NCI-H187 (cell line): ENCODE results near the gene PPP2R2C.

Source experiments
- DNase-seq, 2 experiments: peaks; one replicate each; lab custom pipeline; 2025; lab: John Stamatoyannopoulos, UW

PPP2R2C gene

DNA sequence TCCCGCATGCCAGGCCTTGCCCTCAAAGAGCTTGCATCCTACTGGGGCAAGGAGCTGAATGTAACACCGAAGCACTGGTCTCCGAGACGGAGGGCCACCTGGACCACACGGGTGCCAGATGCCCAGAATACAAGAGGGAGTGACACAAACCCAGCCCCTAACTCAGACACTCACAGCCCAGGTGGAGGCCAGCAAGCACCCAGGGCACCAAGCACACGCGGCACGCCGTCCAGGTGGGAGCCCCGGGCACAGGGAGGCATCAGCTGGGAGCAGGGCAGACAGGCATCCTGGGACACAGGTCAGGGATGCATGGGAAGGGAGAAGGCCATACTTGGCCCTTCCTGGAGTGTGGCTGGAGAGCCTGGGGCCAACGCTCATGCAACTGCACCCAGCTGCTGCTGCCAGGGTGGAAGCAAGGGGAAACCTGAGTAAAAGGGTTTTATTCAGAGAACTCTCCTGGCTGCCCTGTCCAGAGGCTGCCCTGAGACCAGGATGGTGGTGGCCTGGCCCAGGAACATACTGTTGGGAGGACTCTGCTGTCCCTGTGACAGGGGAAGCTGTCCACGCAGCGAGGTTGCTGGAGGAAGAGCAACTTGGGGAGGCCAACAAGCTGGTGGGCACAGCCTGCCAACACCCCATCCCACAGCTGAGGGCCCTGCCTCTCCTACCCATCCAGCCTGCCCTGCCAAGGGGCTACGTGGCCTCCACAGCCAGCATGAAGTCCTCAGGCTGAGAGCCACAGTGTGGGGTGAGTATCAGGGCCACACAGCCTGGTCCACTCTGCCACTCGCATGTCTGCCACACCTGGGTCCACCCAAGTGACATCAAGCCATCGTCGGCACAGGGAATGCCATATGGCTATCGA lies 22.2 kb upstream of the PPP2R2C start:
- no peak for DNase-seq

GRCh38 chr4:6493658-6494304 lies 21.4 kb upstream of the PPP2R2C start:
- no peak for DNase-seq

DNA sequence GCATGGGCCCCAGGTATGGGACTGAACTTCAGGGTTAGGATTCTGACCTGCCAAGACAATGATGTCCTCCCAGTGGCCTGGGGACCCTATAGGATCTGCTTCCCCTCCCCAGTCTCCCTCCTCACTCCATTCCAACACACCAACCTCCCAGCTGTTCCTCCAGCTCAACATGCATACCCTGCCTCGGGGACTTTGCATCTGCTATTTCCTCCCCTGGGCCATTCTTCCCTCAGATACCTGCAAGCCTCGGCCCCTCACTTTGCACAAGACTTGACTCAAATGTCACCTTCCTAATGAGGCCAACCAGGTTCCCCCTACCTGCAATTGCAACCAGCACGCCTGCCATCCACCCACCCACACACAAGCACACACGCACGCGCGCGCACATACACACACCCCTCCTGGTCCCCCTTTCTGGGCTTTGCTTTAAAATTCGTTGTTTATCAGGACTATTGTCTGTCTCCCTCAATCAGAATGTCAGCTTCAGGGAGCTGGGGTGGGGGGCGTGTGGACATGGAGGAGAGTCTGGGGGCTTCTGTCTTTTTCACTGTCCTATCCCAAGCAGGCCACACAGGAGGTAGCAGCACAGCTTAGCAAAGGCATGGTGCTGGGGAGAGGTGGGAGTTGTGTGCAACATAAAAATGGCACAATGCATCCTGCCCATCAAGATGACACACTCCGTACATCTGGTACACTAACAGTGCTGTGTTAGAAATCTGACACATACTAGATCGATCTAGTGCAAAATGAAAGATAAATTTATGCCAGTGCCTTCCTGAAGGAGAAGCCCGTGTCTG lies 20.6 kb upstream of the PPP2R2C start:
- DNase-seq: no peak

- no peak for DNase-seq
These were observed 19.7 kb upstream of the PPP2R2C start for GRCh38 chr4:6492027-6492590.

DNA sequence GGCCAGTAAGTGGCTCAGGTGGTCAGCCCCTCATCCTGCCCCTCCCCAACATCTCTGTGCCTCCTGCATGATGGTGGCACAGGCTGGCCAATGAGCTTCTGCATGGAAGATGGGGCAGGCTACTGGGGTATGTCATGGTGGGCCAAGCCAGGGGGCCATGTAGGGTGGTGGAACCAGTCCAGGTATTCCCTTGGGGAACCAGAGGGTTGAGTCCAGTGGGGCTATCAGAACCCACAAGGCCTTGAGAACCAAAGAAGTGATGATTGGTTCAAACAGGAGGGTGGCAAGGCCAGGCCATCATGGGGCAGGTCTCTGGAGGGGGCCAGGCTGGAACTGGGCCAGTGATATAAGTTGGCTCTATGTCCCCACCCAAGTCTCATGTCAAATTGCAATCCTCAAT lies 18.8 kb upstream of the PPP2R2C start:
- no peak for DNase-seq

GRCh38 chr4:6489927-6490326 lies 17.5 kb upstream of the PPP2R2C start:
- no peak for DNase-seq

- no peak for DNase-seq
These were observed 15.1 kb upstream of the PPP2R2C start for GRCh38 chr4:6487466-6487865.

- no peak for DNase-seq
These were observed 8.2 kb upstream of the PPP2R2C start for GRCh38 chr4:6480534-6481088.

- no peak for DNase-seq
These were observed 6.3 kb upstream of the PPP2R2C start for GRCh38 chr4:6478546-6479220.

DNA sequence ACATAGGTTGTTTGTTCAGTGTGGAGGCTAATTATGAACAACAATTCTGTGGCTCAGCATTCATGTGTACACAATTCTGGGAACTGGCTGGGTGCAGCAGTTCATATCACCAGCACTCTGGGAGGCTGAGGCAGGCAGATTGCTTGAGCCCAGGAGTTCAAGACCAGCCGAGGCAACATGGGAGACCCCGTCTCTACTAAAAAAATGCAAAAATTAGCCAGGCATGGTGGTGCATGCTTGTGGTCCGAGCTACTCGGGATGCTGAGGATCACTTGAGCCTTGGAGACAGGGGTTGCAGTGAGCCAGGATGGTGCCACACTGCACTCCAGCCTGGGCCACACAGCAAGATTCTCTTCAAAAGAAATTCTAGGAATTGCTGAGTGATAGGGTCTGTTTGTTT lies 4.5 kb upstream of the PPP2R2C start:
- DNase-seq: no peak

DNA sequence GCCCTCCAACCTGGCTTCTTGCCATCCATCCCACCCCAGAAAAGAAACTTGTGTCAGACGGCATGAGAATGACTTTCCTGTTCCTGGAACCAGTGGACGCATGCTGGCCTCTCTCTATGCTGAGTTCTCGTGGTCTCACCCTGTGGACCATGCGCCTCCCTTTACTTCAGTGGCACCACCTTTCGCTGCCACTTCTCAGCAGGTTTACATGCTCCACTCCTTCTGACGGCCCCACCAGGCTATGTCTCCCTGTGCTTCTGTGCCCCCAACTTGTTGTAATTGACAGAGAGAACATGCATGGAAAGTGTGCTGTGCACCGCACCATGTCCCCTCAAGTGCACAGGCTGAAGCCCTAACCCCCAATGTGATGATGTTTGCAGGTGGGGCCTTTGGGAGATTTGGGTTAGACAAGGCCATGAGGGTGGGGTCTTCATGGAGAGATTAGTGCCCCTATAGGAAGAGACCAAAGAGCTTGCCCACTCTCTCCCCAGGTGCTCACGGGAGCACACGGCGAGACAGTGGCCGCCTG lies 3.1 kb upstream of the PPP2R2C start:
- no peak for DNase-seq

- no peak for DNase-seq
These were observed 2.5 kb upstream of the PPP2R2C start for GRCh38 chr4:6474705-6475457.

- no peak for DNase-seq
These were observed 1.7 kb upstream of the PPP2R2C start for GRCh38 chr4:6474053-6474568.

DNA sequence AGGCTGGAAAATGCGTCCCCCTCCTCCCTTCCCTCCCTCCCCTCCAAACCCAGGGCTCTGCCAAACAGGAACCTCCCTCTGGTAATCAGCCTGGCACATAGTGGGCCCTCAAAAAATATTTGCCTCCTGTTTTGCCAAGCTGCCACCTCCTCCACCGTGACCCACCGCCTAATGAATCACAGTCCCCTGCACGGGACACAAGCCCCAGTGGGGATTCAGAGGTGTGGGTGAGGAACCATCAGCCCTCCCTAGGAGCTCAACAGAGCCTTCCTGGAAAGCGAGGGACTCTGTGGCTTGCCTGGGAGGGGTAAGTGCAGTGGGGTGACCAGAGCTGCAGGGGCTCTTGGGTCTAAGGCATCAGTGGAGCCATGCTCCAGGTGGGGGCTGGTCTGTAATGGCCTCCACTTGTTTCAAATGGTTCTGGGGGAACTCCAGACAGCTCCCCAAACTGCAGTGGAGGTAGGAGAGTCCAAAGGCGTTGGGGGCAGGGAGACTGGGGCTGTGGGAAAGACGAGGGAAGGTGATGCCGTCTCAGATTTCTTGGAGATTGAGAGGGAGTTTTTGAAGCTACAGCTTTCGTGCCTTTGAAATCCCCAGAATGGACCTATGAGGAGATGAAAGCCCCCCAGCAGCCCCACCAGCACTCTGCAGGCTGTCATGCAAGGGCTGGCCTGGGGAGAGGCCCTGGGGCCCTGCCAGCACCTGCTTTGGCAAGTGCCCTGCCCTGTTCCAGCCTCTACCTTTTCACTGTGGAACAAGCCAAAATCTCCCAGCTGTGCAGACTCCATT lies 1.0 kb upstream of the PPP2R2C start:
- no peak for DNase-seq

- DNase-seq: no peak
These were observed 417 bp downstream of the PPP2R2C start for GRCh38 chr4:6472008-6472386.

DNA sequence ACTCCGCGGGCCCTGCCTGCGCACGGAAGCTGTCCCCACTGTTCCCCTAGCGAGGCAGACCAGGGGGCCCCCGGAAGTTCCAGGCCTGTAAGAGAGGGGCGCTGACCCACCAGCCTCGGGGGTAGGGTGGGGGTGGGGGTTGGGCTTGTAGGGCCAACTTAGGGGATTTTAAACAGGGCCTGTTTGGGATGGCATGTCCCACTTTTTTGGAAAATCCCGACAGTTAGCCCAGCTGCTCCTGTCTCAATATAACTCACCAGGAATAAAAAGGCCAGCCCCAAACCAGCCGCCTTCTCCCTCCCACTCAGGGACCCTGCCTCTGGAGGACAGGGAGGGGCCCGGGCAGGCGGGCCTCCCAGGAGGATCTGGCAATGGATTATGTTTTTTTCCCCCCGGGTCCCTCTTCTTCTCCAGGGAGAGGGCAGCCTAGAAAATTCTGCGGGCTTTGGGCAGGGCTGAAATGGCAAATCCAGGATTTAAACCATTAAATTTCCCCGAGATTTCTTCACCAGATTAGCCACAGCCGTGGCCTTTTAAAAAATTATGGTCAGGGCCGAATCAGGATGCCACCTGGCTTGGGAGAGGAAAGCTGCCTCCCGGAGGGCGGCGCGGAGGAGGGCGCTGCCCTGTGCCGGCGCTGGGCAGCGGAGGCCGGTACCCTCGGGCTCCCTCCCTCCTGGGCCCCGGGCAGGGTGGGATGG lies 957 bp downstream of the PPP2R2C start:
- DNase-seq: no peak

GRCh38 chr4:6470502-6471306 lies 1.7 kb downstream of the PPP2R2C start:
- no peak for DNase-seq

- no peak for DNase-seq
These were observed 2.4 kb downstream of the PPP2R2C start for GRCh38 chr4:6469898-6470501.
